GM23338 (cell line): ENCODE measurements around the gene DCAF16. TPM values are rescaled to one million over a fixed set of nuclear protein-coding genes. Genes with fewer than 3 reads are reported as not detected.

Source experiments
- ATAC-seq: fragments of 200-7000 bp; cut with Tn5 transposase; 3 replicates; pipeline ENCODE4 v1.9.1; 2020
- DNase-seq: peaks from one replicate; pipeline ENCODE4 v3.0.0-alpha.2; 2015; ENCODE audit warnings: low spot score
- H2AFZ ChIP-seq: fragments of 200-600 bp; sonication (generic); 2 replicates; pipeline ENCODE4 v1.8.0; 2016; ENCODE audit warnings: antibody characterized with exemption, mild to moderate bottlenecking, moderate library complexity
- H3F3A ChIP-seq: fragments of 200-600 bp; sonication (generic); replicated peaks from 2 replicates; pipeline ENCODE4 v1.8.0; 2017; ENCODE audit warnings: antibody characterized with exemption, mixed run types, low read depth
- H3K27ac ChIP-seq: fragments of 200-600 bp; sonication (generic); 2 replicates; pipeline ENCODE4 v1.6.1; 2016; ENCODE audit warnings: low read depth
- H3K27me3 ChIP-seq: fragments of 200-600 bp; sonication (generic); 2 replicates; pipeline ENCODE4 v1.8.0; 2016; ENCODE audit warnings: mild to moderate bottlenecking, mixed run types, moderate library complexity; ENCODE audit not compliant: insufficient read depth
- H3K36me3 ChIP-seq: fragments of 200-600 bp; sonication (generic); 2 replicates; pipeline ENCODE4 v1.8.0; 2016; ENCODE audit warnings: mild to moderate bottlenecking; ENCODE audit not compliant: insufficient read depth
- H3K4me1 ChIP-seq: fragments of 200-600 bp; sonication (generic); 2 replicates; pipeline ENCODE4 v1.8.0; 2016; ENCODE audit warnings: mild to moderate bottlenecking, moderate library complexity; ENCODE audit not compliant: insufficient read depth
- H3K4me2 ChIP-seq: fragments of 200-600 bp; sonication (generic); 2 replicates; pipeline ENCODE4 v1.7.1; 2017; ENCODE audit warnings: mixed run types
- H3K4me3 ChIP-seq: fragments of 200-600 bp; sonication (generic); 2 replicates; pipeline ENCODE4 v1.6.1; 2016; ENCODE audit warnings: mixed run types
- H3K79me2 ChIP-seq: fragments of 200-600 bp; sonication (generic); replicated peaks from 2 replicates; pipeline ENCODE4 v1.8.0; 2017; ENCODE audit warnings: mild to moderate bottlenecking; ENCODE audit not compliant: insufficient read depth
- H3K9me2 ChIP-seq: fragments of 200-600 bp; sonication (generic); 2 replicates; pipeline ENCODE4 v1.8.0; 2017; ENCODE audit not compliant: insufficient read depth
- H4K20me1 ChIP-seq: fragments of 200-600 bp; sonication (generic); replicated peaks from 2 replicates; pipeline ENCODE4 v1.8.0; 2017; ENCODE audit warnings: mild to moderate bottlenecking; ENCODE audit not compliant: insufficient read depth
- H3K27ac Mint-ChIP-seq: 2 replicates; pipeline ENCODE4 v1.8.0; 2020; ENCODE audit warnings: inconsistent platforms, mild to moderate bottlenecking, moderate library complexity, mixed read lengths
- H3K27me3 Mint-ChIP-seq: 3 replicates; pipeline ENCODE4 v1.8.0; 2022; ENCODE audit warnings: low read depth, mild to moderate bottlenecking, moderate library complexity, mixed read lengths, inconsistent platforms; ENCODE audit not compliant: insufficient read depth, poor library complexity
- H3K36me3 Mint-ChIP-seq: 3 replicates; pipeline ENCODE4 v1.8.0; 2021; ENCODE audit warnings: low read depth, mild to moderate bottlenecking, inconsistent platforms, moderate library complexity, mixed read lengths
- H3K4me1 Mint-ChIP-seq: 3 replicates; pipeline ENCODE4 v1.8.0; 2020; ENCODE audit warnings: mild to moderate bottlenecking, inconsistent platforms, mixed read lengths
- H3K4me3 Mint-ChIP-seq: 3 replicates; pipeline ENCODE4 v1.8.0; 2021; ENCODE audit warnings: moderate library complexity, mild to moderate bottlenecking, inconsistent platforms, mixed read lengths
- H3K9me3 Mint-ChIP-seq: 3 replicates; pipeline ENCODE4 v1.8.0; 2020; ENCODE audit warnings: moderate library complexity, mild to moderate bottlenecking, inconsistent platforms, mixed read lengths
- CREB1 ChIP-seq: fragments of 250-450 bp; sonication (Bioruptor Pico); IDR thresholded peaks from 2 replicates; pipeline ENCODE4 v1.5.0; 2020; ENCODE audit warnings: low read depth, mild to moderate bottlenecking, moderate library complexity
- EZH2 ChIP-seq: fragments of 200-600 bp; sonication (generic); IDR thresholded peaks from one replicate; pipeline ENCODE4 v1.8.0; 2017; ENCODE audit warnings: antibody characterized with exemption, mild to moderate bottlenecking, low read depth; ENCODE audit not compliant: unreplicated experiment
- EZH2phosphoT487 ChIP-seq: fragments of 200-600 bp; sonication (generic); IDR thresholded peaks from one replicate; pipeline ENCODE4 v1.8.1; 2018; ENCODE audit warnings: antibody characterized with exemption; ENCODE audit not compliant: unreplicated experiment
- JUNB ChIP-seq: IDR thresholded peaks from one replicate; pipeline ENCODE4 v1.6.1; 2016; ENCODE audit warnings: antibody characterized with exemption; ENCODE audit not compliant: unreplicated experiment
- NANOG ChIP-seq: IDR thresholded peaks from 2 replicates; pipeline ENCODE4 v1.6.1; 2016; ENCODE audit warnings: antibody characterized with exemption, borderline replicate concordance
- STAT1 ChIP-seq: IDR thresholded peaks from one replicate; pipeline ENCODE4 v1.6.1; 2016; ENCODE audit warnings: antibody characterized with exemption; ENCODE audit not compliant: unreplicated experiment
- ZNF331 ChIP-seq: fragments of 250-450 bp; sonication (Bioruptor Pico); IDR thresholded peaks from 2 replicates; pipeline ENCODE4 v1.5.0; 2020; ENCODE audit warnings: low read depth, mild to moderate bottlenecking, moderate library complexity
- ZNF462 ChIP-seq: fragments of 250-450 bp; sonication (Bioruptor Pico); IDR thresholded peaks from 2 replicates; pipeline ENCODE4 v1.5.0; 2020; ENCODE audit warnings: mild to moderate bottlenecking, moderate library complexity
- polyA plus RNA-seq: library from polyadenylated mRNA; unstranded; fragments of >200 nt; fragmentation: Nextera tagmentation; extraction: Ambion mirVana; gene quantifications from 2 replicates; pipeline ENCODE4 v1.2.1, GENCODE V29; 2016
- total RNA-seq: library from RNA; depleted of rRNA; stranded (reverse); fragments of >200 nt; shearing (Covaris generic); gene quantifications from 2 replicates; pipeline ENCODE4 v1.2.3, GENCODE V29; 2014
- TF ChIP-seq, protein P1 (sequence below), 2 experiments: fragments of 200-600 bp in 1 of 2; sonication (generic) in 1 of 2; conservative IDR thresholded peaks; 2 replicates each; pipeline versions ENCODE4 v1.5.1 to v1.6.1; 2016 to 2017; ENCODE audit warnings: antibody characterized with exemption in 2 of 2, low read depth in 2 of 2, mild to moderate bottlenecking in 2 of 2, moderate library complexity in 1 of 2

DCAF16 gene
- total and polyA plus RNA-seq, 2 experiments from 2014 or later, result 28.7 to 46.3 TPM

DNA sequence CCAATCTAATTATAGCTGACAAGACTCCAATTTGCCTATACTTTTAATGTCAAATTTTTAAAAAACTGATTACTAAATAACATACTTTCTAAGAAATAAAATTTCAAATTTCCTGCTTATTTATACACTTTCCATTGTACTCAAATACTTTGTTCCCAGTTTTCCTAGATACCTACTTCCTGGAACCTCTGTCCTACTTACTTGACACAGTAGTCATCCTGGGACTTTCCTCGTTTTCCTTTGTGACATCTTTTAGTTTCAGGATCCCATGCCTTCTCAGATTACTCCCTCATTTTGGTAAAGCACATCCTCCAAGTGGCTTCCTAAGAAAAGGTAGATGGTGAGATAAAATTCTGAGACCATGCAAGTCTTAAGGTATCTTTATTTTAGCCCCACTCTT, 15.8 kb downstream of the DCAF16 start (continued):
- TF ChIP-seq ZNF462 (CRISPR knock-in tag) (no peak), EZH2 (no peak), CREB1 (CRISPR knock-in tag) (no peak), STAT1 (no peak), EZH2phosphoT487 (no peak), ZNF331 (CRISPR knock-in tag) (no peak)

DNA sequence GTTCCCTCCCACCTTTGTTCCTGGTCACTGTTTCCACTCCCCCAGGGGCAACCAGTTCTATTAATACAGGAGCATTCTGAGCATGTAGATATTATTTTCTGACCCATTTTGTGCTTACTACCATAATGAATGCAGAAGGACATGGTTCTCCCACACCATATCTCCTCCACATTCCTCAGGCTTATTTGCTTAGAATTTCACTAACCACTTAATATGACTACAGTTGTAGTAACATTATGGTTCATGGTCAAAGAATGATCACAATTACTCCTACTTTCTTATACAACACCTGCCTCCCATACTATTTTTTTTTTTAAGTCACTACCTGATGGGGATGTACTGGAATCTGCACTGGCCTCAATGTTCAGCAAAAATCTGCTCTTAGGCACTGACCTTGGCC, 21.6 kb downstream of the DCAF16 start:
- no peak for ATAC-seq
- Histone ChIP-seq H3K79me2 (no peaks in the 10 kb centered on the region), H3K4me2 (no peak overlapping the region), H2AFZ (no peak overlapping the region), H3K36me3 (peaks cover 8% of the 10 kb centered on the region; the same call in 1 of the 2 replicates), H3K27me3 (no peaks in the 10 kb centered on the region), H3K27ac (no peak overlapping the region), H3F3A (no peaks in the 10 kb centered on the region), H3K9me2 (no peaks in the 10 kb centered on the region), H4K20me1 (no peaks in the 10 kb centered on the region; the same call in 1 of the 2 replicates), H3K4me3 (no peak overlapping the region), H3K4me1 (no peaks in the 10 kb centered on the region)
- Mint-ChIP-seq H3K36me3 (peaks cover 22% of the 10 kb centered on the region; the same call in 2 of the 3 replicates), H3K4me3 (no peak overlapping the region), H3K4me1 (no peaks in the 10 kb centered on the region), H3K27ac (no peak overlapping the region), H3K27me3 (no peaks in the 10 kb centered on the region), H3K9me3 (peaks cover 3% of the 10 kb centered on the region; the same call in 1 of the 3 replicates)
- no peak for DNase-seq
- TF ChIP-seq, protein P1, sequence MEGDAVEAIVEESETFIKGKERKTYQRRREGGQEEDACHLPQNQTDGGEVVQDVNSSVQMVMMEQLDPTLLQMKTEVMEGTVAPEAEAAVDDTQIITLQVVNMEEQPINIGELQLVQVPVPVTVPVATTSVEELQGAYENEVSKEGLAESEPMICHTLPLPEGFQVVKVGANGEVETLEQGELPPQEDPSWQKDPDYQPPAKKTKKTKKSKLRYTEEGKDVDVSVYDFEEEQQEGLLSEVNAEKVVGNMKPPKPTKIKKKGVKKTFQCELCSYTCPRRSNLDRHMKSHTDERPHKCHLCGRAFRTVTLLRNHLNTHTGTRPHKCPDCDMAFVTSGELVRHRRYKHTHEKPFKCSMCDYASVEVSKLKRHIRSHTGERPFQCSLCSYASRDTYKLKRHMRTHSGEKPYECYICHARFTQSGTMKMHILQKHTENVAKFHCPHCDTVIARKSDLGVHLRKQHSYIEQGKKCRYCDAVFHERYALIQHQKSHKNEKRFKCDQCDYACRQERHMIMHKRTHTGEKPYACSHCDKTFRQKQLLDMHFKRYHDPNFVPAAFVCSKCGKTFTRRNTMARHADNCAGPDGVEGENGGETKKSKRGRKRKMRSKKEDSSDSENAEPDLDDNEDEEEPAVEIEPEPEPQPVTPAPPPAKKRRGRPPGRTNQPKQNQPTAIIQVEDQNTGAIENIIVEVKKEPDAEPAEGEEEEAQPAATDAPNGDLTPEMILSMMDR (conservative IDR thresholded peaks at IDR 0.05; ENCODE audit: low read depth in 2 of 2), result no peak
- TF ChIP-seq NANOG (no peak), JUNB (no peak), ZNF462 (CRISPR knock-in tag) (no peak), STAT1 (no peak)
